ENCODE measurements around the gene SCMH1. TPM values are rescaled to one million over a fixed set of nuclear protein-coding genes. Genes with fewer than 3 reads are reported as not detected.

Gene SCMH1
- total RNA-seq, 1 experiment from 2014 or later: 16.5 TPM

GRCh38 chr1:41108696-41109275 lies 133.3 kb downstream of the SCMH1 start:
- H3K4me3 Mint-ChIP-seq: no peak overlapping the region
- DNase-seq: no peak
- H2AFZ ChIP-seq (ENCODE audit: low read length): no peak overlapping the region
- H2BK15ac ChIP-seq (ENCODE audit: low read depth, low read length): no peak overlapping the region
- H3K27me3 Mint-ChIP-seq (ENCODE audit: low read depth): no peaks in the 10 kb centered on the region
- H3T11ph ChIP-seq (ENCODE audit: low read length): no peak overlapping the region
- no peaks in the 10 kb centered on the region for H3K9me3 Mint-ChIP-seq
- H2AK5ac ChIP-seq (ENCODE audit: insufficient read length, low read length): no peak overlapping the region
- no peaks in the 10 kb centered on the region for H3K27me3 ChIP-seq (ENCODE audit: insufficient read depth, low read length)
- no peak overlapping the region for H4K8ac ChIP-seq (replicated peaks; ENCODE audit: insufficient read length, low read depth, low read length)
- no peak for TF ChIP-seq CTCF (conservative IDR thresholded peaks at IDR 0.05)
- no peaks in the 10 kb centered on the region for H3K79me1 ChIP-seq (ENCODE audit: insufficient read depth, low read depth, low read length, poor library complexity, severe bottlenecking)
- no peak overlapping the region for H2BK120ac ChIP-seq (ENCODE audit: low read depth, low read length, poor library complexity, severe bottlenecking)
- no peak overlapping the region for H3K4ac ChIP-seq (ENCODE audit: low read depth, low read length)
- H4K5ac ChIP-seq (ENCODE audit: insufficient read length, low read depth, low read length): no peak overlapping the region
- no peak overlapping the region for H3K27ac Mint-ChIP-seq
- WGBS (ENCODE audit: extremely low coverage, insufficient read length, low lambda C conversion rate): no CpG with 5 or more reads among the region's 1 CpG
- H3K27ac ChIP-seq (ENCODE audit: insufficient read length, low read depth, low read length): no peak overlapping the region
- no peaks in the 10 kb centered on the region for H4K20me1 ChIP-seq (ENCODE audit: control insufficient read depth, insufficient read depth, insufficient read length)
- H3K23ac ChIP-seq (ENCODE audit: insufficient read length, low read depth, low read length): no peak overlapping the region
- H3K4me2 ChIP-seq (ENCODE audit: insufficient read depth, insufficient read length, low read length): no peak overlapping the region
- no peak overlapping the region for H2BK20ac ChIP-seq (ENCODE audit: low read depth, low read length, poor library complexity, severe bottlenecking)
- peaks cover 0 to 9% (median 0%) of the 10 kb centered on the region in 3 experiments; a peak in 2 of 7 replicates for H3K36me3 Mint-ChIP-seq (ENCODE audit: insufficient read depth in 1 of 3, low read depth in 3 of 3)
- H2BK12ac ChIP-seq (ENCODE audit: insufficient read length, low read depth, low read length): no peak overlapping the region
- no peak overlapping the region for H3K14ac ChIP-seq (ENCODE audit: insufficient read depth, low read length)
- no peak overlapping the region for H2BK5ac ChIP-seq (ENCODE audit: insufficient read length, low read length)
- peaks cover 9 to 12% of the 10 kb centered on the region in 2 experiments for H3K4me1 Mint-ChIP-seq
- H4K91ac ChIP-seq (ENCODE audit: insufficient read length, low read depth, low read length): no peak overlapping the region
- no peaks in the 10 kb centered on the region for H3K9me3 ChIP-seq (ENCODE audit: control insufficient read depth, low read depth, low read length)
- no peak overlapping the region for H3K18ac ChIP-seq (ENCODE audit: insufficient read length, low read depth, low read length)
- H3K4me1 ChIP-seq (ENCODE audit: insufficient read depth, low read length): peaks cover 2% of the 10 kb centered on the region; the same call in 1 of the 2 replicates
- no peak overlapping the region for H3K9ac ChIP-seq (ENCODE audit: extremely low read depth, insufficient read length, low read length)
- H3K56ac ChIP-seq (ENCODE audit: insufficient read length, low read depth, low read length): no peak overlapping the region
- no peaks in the 10 kb centered on the region for H3K79me2 ChIP-seq (ENCODE audit: insufficient read depth, low read length)
- H3K23me2 ChIP-seq (ENCODE audit: insufficient read length, low read depth, low read length, poor library complexity, severe bottlenecking): no peaks in the 10 kb centered on the region

Data from H9 (cell line).